ENCODE measurements around the gene MIPOL1. TPM values are rescaled to one million over a fixed set of nuclear protein-coding genes. Genes with fewer than 3 reads are reported as not detected.

MIPOL1 gene
- total and polyA plus RNA-seq, 2 donors (not counting 3 experiments of a cell fraction or from before 2014, with no cell fraction given) = 3.4 to 33.5 TPM

DNA sequence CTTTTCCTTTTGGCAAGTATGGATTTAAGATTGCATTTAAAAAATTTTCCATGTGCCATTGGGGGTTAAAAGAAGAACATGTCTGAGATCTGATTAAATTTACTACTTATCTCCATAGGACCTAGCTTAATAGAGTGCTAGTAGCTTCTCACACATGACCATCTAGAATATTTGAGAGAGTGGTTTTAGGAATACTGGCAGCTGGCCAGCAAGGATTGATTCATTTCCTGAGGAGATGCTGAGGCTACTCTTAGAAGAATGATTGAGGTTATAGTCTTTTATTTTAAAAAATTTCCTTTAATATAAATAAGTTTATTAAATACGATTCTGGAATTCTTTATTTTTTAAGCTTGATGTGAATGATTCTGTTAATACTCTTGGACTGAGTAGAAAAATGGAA is 56.2 kb downstream of the MIPOL1 start:
- intact Hi-C loops (cut with micrococcal nuclease) (no loop called here), dilution Hi-C loops (cut with MboI; ENCODE audit: extremely low pct_ligation_motif_present, low sequenced_read_pairs) (no loop called here)
- peaks cover 22% of the 10 kb centered on the region for H3K4me1 ChIP-seq (ENCODE audit: control insufficient read depth, extremely low read depth, insufficient read depth, low read length)
- H2AFZ ChIP-seq (ENCODE audit: low read depth, low read length) = no peak overlapping the region
- H3K27me3 ChIP-seq (ENCODE audit: control insufficient read depth in 2 of 2, insufficient read depth in 2 of 2, low read length in 2 of 2) = no peaks in the 10 kb centered on the region
- H3K36me3 ChIP-seq (ENCODE audit: control insufficient read depth in 2 of 2, extremely low read depth in 1 of 2, insufficient read depth in 2 of 2, low read length in 2 of 2) = no peaks in the 10 kb centered on the region
- peak; percentile 82 for DNase-seq (ENCODE audit: low read depth, low spot score)
- H3K4me3 ChIP-seq (replicated peaks in 1 of 3; ENCODE audit: insufficient read depth in 1 of 3, low read depth in 1 of 3, low read length in 3 of 3) = no peak overlapping the region
- POLR2A ChIA-PET = no interaction called here
- TF ChIP-seq FOS (IDR thresholded peaks at IDR 0.05; ENCODE audit: borderline replicate concordance, insufficient read depth, low read length) = peak; percentile 46
- TF ChIP-seq, protein P1, sequence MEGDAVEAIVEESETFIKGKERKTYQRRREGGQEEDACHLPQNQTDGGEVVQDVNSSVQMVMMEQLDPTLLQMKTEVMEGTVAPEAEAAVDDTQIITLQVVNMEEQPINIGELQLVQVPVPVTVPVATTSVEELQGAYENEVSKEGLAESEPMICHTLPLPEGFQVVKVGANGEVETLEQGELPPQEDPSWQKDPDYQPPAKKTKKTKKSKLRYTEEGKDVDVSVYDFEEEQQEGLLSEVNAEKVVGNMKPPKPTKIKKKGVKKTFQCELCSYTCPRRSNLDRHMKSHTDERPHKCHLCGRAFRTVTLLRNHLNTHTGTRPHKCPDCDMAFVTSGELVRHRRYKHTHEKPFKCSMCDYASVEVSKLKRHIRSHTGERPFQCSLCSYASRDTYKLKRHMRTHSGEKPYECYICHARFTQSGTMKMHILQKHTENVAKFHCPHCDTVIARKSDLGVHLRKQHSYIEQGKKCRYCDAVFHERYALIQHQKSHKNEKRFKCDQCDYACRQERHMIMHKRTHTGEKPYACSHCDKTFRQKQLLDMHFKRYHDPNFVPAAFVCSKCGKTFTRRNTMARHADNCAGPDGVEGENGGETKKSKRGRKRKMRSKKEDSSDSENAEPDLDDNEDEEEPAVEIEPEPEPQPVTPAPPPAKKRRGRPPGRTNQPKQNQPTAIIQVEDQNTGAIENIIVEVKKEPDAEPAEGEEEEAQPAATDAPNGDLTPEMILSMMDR (IDR thresholded peaks at IDR 0.05; ENCODE audit: extremely low read depth in 1 of 2, insufficient read depth in 1 of 2, low read depth in 1 of 2, low read length in 2 of 2) = no peak
- no peak overlapping the region for H3K27ac ChIP-seq (ENCODE audit: insufficient read depth, low read depth, low read length)
- CTCF ChIA-PET = interaction anchor here (1.6 to 2.4 kb wide), 4 partner anchors 21 to 621 kb away, joined by 5 to 11 read pairs (median 6); partner anchors contain the start of gene FOXA1
- BruUV-seq (replicated peaks) = no TSS peak
- H4K20me1 ChIP-seq (replicated peaks; ENCODE audit: control insufficient read depth, extremely low read depth, insufficient read depth, low read length) = no peaks in the 10 kb centered on the region
- H3K4me2 ChIP-seq (ENCODE audit: insufficient read depth, low read length) = peak overlapping the region; percentile 36
- no peaks in the 10 kb centered on the region for H3K9me1 ChIP-seq (replicated peaks; ENCODE audit: control insufficient read depth, extremely low read depth, insufficient read depth, low read length)
- peaks cover 2% of the 10 kb centered on the region for H3K79me2 ChIP-seq (ENCODE audit: control insufficient read depth, insufficient read depth, low read length)
- H3K9me3 ChIP-seq (replicated peaks; ENCODE audit: control insufficient read depth, insufficient read depth, low read length) = no peaks in the 10 kb centered on the region
- H3K9ac ChIP-seq (replicated peaks; ENCODE audit: extremely low read depth, insufficient read depth, low read length) = no peak overlapping the region
- FAIRE-seq = peak; percentile 86

DNA sequence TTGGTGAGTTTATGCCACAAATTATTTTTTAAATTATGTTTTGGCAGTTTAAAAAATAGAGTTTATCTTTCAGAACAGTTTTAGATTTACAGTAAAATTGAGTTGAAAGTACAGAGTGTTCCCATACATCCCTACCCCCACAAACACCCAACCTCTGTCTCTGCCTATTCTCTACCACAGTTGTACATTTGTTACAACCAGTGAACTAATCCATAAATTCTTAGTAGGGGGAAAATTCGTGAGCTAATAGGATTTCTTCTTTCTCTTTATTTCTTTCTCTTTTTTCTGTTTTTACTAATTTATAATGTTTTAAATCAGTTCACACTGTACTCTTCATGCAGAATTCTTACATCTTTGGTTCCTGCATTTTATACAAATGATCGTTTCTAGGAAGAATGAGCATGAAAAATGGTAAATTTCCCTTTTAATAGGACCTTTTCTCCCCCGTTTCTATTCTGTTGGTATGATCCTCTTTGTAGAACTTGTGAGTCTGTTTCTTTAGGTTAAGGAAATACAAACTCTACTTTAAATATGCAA is 56.7 kb downstream of the MIPOL1 start:
- intact Hi-C loops (cut with micrococcal nuclease) = no loop called here
- CTCF ChIA-PET = interaction anchor here (1.6 to 2.4 kb wide), 4 partner anchors 22 to 620 kb away, joined by 5 to 11 read pairs (median 6); partner anchors contain the start of gene FOXA1
- no peak overlapping the region for H3K4me3 ChIP-seq (replicated peaks in 1 of 3; ENCODE audit: insufficient read depth in 1 of 3, low read depth in 1 of 3, low read length in 3 of 3)

More for the DNA sequence above, 56.7 kb downstream of the MIPOL1 start:
- no peak for DNase-seq (ENCODE audit: low read depth, low spot score)
- H3K27me3 ChIP-seq (ENCODE audit: control insufficient read depth in 2 of 2, insufficient read depth in 2 of 2, low read length in 2 of 2) = no peaks in the 10 kb centered on the region
- H3K79me2 ChIP-seq (ENCODE audit: control insufficient read depth, insufficient read depth, low read length) = peaks cover 2% of the 10 kb centered on the region
- no TSS peak for BruUV-seq (replicated peaks)
- no peak overlapping the region for H2AFZ ChIP-seq (ENCODE audit: low read depth, low read length)
- dilution Hi-C loops (cut with MboI; ENCODE audit: extremely low pct_ligation_motif_present, low sequenced_read_pairs) = no loop called here
- H3K27ac ChIP-seq (ENCODE audit: insufficient read depth, low read depth, low read length) = no peak overlapping the region
- H3K9ac ChIP-seq (replicated peaks; ENCODE audit: extremely low read depth, insufficient read depth, low read length) = no peak overlapping the region
- no peaks in the 10 kb centered on the region for H4K20me1 ChIP-seq (replicated peaks; ENCODE audit: control insufficient read depth, extremely low read depth, insufficient read depth, low read length)
- TF ChIP-seq JUN (IDR thresholded peaks at IDR 0.05; ENCODE audit: borderline replicate concordance, insufficient read depth, insufficient read length, low read depth) = no peak
- TF ChIP-seq, protein P2, sequence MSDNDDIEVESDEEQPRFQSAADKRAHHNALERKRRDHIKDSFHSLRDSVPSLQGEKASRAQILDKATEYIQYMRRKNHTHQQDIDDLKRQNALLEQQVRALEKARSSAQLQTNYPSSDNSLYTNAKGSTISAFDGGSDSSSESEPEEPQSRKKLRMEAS (IDR thresholded peaks at IDR 0.05; ENCODE audit: insufficient read depth, insufficient read length) = no peak
- no peak for TF ChIP-seq FOS (IDR thresholded peaks at IDR 0.05; ENCODE audit: borderline replicate concordance, insufficient read depth, low read length)
- TF ChIP-seq, protein P1 (IDR thresholded peaks at IDR 0.05; ENCODE audit: extremely low read depth in 1 of 2, insufficient read depth in 1 of 2, low read depth in 1 of 2, low read length in 2 of 2) = no peak
- no peak for TF ChIP-seq GATA2 (IDR thresholded peaks at IDR 0.05; ENCODE audit: insufficient read depth, insufficient read length, low read depth, low read length)
- no peak for TF ChIP-seq EZH2 (IDR thresholded peaks at IDR 0.05; ENCODE audit: borderline replicate concordance, low read depth, low read length, severe bottlenecking)
- no peak for TF ChIP-seq MYC (IDR thresholded peaks at IDR 0.05; ENCODE audit: low read depth, low read length)
- no peak for TF ChIP-seq POLR2A (IDR thresholded peaks at IDR 0.05; ENCODE audit: low read depth, low read length)
- TF ChIP-seq POLR2AphosphoS5 (IDR thresholded peaks at IDR 0.05; ENCODE audit: insufficient read depth, low read depth, low read length) = no peak
- no peaks in the 10 kb centered on the region for H3K9me3 ChIP-seq (replicated peaks; ENCODE audit: control insufficient read depth, insufficient read depth, low read length)
- no peak for FAIRE-seq
- H3K36me3 ChIP-seq (ENCODE audit: control insufficient read depth in 2 of 2, extremely low read depth in 1 of 2, insufficient read depth in 2 of 2, low read length in 2 of 2) = no peaks in the 10 kb centered on the region
- POLR2A ChIA-PET = no interaction called here
- peaks cover 22% of the 10 kb centered on the region for H3K4me1 ChIP-seq (ENCODE audit: control insufficient read depth, extremely low read depth, insufficient read depth, low read length)
- peak overlapping the region; percentile 36 for H3K4me2 ChIP-seq (ENCODE audit: insufficient read depth, low read length)
- no peaks in the 10 kb centered on the region for H3K9me1 ChIP-seq (replicated peaks; ENCODE audit: control insufficient read depth, extremely low read depth, insufficient read depth, low read length)
